Measurements from ENCODE around the gene NAALADL2.
"Not testable (repeated sequence)": the region's sequence is repeated elsewhere in the genome, so short reads cannot be mapped to it uniquely, and the experiment has no call there.

Gene NAALADL2

GRCh38 chr3:175729466-175729865, 870.3 kb downstream of the NAALADL2 start:
- DNase-seq, result no peak

DNA sequence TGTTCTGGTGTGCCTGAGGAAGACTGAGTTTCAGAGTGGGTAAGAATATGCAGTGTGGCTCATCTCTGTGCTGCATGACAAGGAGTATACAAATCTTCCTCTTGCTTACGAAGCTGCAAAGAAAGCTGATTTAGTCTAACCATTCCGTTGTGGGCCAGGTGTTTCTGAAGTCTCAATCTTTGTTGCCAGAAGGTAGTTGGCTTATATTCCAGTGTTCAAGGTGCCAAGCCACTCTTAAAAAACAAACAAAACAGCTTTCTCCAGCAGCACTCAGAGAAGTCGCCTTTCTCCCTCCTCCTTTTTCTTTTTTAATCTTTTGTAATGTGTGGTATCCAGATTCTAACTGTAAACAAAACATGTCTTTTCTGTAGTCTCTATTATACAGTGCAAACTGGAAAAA, 872.4 kb downstream of the NAALADL2 start:
- DNase-seq, result no peak

DNA sequence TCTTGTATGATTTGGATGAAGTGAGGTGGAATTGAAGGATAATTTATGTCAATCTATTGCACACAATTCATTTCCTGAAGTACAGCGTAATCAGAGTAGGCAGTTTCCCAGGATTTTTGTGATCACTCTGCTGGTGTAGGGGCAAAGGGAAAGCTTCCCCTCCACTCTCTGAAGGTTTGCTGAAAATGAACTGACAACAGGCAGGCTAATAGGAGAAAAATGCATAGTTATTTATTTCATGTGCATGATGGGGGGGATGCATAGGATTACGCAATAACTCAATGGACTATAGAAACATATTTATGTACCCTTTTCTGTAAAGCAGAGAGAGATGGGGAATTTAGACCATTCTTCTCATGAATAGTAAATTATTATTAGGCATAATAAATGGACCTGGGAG, 872.9 kb downstream of the NAALADL2 start:
- DNase-seq, result no peak

DNA sequence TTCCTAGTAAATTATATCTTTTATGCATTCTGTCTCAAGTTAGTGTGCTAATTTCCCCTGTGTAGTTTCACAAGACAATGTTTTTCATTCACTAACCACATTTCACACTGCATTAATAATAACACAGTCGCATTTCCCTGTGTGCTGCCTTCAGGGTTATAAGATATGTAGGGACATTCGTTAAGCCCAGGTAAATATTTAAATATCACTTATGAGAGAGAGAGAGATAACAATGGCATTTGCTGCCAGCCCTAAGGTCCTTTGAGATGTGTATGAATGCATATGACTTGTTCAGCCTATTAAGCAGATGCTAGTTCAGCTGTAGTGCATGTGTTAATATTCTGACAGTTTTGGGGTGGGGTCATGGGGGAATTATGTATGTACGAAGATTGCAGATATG, 876.7 kb downstream of the NAALADL2 start:
- no peak for DNase-seq

- no peak for DNase-seq
Observed at GRCh38 chr3:175737646-175738572, 878.8 kb downstream of the NAALADL2 start.

DNA sequence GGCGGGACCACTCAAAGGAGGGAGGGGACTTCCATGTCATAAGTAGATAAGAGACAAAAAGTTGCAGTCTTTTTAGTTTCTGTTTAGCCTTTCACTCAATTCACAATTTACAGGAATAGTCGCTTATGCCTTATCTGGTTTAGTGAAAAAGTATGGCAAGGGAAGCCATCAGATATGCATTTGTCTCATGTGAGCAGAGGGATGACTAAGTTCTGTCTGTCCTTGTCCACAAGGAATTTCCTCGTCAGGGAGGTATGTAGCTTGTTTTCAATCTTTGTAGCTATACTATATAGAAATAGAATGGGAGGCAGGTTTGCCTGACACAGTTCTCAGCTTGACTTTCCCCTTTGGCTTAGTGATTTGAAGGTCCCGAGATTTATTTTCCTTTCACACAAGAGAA, 882.8 kb downstream of the NAALADL2 start:
- no peak for DNase-seq

GRCh38 chr3:175743733-175744400, 884.7 kb downstream of the NAALADL2 start:
- no peak for DNase-seq

GRCh38 chr3:175746308-175746707, 887.2 kb downstream of the NAALADL2 start:
- no peak for DNase-seq

GRCh38 chr3:175748087-175748730, 889.1 kb downstream of the NAALADL2 start:
- DNase-seq, result no peak

DNA sequence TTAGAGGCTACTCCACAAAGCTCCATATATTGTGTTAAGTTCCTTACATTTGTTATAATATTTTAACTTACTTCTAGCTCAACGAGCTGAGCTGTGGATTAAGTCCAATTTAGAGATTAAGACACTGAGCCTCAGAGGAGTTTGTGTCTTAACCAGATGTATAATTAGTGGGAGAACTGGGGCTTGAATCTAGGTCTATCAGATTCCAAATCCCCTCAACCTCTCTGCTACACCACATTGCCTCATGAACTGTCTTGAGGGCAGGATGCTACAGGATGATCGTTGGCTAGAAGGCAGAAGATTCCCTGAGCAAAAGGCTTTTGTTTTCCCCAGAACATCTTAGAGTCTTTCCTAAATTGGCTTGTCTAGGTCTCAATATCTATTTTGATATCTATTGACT, 890.8 kb downstream of the NAALADL2 start:
- no peak for DNase-seq

GRCh38 chr3:175751089-175751488, 892.0 kb downstream of the NAALADL2 start:
- no peak for DNase-seq

DNA sequence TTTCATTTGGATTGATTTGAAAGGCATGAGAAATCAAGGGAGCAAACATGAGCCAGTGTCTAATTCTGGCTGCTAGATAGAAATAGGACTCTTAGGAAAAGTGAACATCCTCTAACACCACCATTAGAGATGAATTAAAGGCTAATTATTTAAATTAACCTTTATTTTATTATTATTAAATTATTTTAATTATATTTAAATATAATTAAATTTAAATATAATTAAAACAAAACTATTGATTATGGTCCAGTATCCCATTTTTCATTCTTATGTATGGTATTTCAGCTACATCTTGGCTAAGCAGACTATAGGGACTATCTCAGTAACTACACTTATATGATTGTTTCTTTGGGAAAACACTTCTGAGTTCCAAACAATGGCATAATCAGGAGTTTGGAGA, 904.8 kb downstream of the NAALADL2 start:
- no peak for DNase-seq

GRCh38 chr3:175764722-175765121, 905.6 kb downstream of the NAALADL2 start:
- DNase-seq, result no peak

DNA sequence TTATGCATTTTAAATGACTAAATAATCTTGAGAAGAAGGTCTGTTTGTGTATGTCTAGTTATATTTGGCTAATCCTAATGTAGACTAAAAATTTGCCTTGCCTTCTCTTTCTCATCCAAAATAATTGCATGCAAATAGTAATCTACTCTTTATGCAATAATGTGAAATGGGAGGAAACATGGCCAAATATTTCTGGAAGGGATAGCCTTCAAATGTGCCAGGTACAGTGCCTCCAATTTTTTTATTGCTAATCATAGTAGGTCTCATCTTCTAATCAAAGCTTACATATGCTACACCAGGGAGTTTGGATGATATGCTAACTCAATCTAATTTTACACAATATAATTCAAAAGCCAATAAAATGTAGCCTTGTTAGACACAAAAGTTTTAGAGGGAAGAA, 911.3 kb downstream of the NAALADL2 start:
- DNase-seq, result no peak

DNA sequence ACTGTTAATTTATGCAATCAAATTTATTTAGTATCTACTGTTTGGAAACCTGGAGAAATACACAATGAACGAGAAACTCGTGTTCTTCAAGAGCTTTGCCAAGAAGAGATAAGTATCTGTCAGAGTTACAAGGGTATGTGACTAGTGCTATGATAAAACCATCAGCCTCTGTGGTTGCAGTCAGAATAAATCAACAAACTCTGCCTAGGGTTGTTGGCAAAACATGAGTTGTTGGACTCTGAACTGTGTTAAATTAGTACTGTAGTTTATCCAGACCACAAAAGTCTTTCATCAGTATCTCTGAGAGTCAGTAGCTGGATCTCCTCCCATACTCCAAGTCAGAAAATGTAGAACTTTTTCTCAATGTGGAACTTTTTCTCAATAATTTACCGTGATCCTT, 918.4 kb downstream of the NAALADL2 start:
- DNase-seq, result no peak

DNA sequence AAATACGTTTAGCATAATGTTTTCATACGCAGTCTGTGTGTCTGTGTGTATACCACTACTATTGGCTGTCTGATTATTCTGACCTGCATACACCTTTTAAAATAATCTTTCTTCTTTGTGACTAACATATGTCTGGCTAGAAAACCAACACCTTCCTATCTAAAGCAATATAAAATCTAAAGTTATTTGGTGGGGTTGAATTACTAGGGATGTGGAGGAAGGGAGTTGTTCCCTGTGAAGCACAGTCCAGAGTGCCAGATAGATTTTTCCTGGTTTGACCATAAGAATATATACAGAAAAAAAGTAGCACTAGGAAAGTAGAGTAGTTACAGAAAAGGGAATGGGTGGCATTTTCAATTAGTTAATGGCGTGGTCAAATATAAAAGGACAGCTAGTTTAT, 918.8 kb downstream of the NAALADL2 start:
- no peak for DNase-seq

GRCh38 chr3:175778994-175779393, 919.9 kb downstream of the NAALADL2 start:
- DNase-seq, result no peak

- not testable (repeated sequence) for DNase-seq
Observed at GRCh38 chr3:175787109-175787508, 928.0 kb downstream of the NAALADL2 start.

GRCh38 chr3:175792245-175792644, 933.1 kb downstream of the NAALADL2 start:
- DNase-seq, result no peak

DNA sequence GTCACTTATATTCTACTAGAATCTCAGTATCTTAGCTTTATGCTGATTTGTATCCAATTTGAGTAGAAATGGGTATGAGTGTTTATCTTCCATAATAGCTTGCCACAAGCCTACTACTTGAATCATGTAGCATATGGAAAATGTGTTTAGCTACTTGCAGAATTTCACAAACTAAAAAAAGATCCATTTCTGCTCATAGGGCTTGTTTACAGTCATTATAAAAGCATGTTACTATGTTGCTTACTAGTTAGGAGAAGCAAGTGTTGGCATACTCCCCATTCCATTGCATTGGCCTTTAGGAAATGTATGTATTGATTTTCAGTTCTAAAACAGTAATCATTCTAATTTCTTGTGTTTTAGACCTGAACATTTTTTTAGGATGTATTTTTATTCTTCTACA, 939.2 kb downstream of the NAALADL2 start:
- no peak for DNase-seq

DNA sequence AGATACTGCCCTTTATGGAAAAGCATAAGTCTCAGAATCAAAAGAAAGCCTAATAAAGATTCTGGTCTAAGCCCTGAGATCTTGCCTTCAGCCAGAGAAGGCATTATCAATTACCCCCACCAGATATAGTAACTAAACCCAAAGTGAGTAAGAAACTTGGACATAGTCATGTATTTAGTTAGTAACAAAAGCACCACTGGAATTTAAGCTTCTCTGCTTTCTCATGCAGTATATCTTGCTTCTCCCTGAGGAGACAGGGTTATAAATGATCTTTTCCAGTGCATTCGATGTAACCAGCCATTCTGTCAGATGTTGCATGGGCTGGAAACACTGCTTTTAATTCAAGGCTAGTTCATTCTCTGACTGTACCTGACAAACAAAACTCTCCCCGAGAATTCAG, 946.7 kb downstream of the NAALADL2 start:
- no peak for DNase-seq

- DNase-seq, result no peak
Observed at GRCh38 chr3:175807175-175807574, 948.0 kb downstream of the NAALADL2 start.

- no peak for DNase-seq
Observed at GRCh38 chr3:175818811-175819464, 959.8 kb downstream of the NAALADL2 start.
